ENCODE results near the gene PAMR1.

- TF ChIP-seq POLR2A (IDR thresholded peaks at IDR 0.05) (no peak), CTCF (IDR thresholded peaks at IDR 0.05) (no peak)
Observed at GRCh38 chr11:35415487-35415886, 109.9 kb downstream of the PAMR1 start.

Measured in lower leg skin (tissue), 3 donors.